Lung (tissue), 11 donors: ENCODE results near the gene PUDP. TPM values are rescaled to one million over a fixed set of nuclear protein-coding genes. Genes with fewer than 3 reads are reported as not detected.
"Not testable (repeated sequence)": the region's sequence is repeated elsewhere in the genome, so short reads cannot be mapped to it uniquely, and the experiment has no call there.

Experiments
- ATAC-seq: fragments of 200-7000 bp; cut with Tn5 transposase; one replicate; pipeline ENCODE4 v1.9.1; 2020; ENCODE audit warnings: moderate number of reproducible peaks; ENCODE audit not compliant: insufficient read depth, low FRiP score
- DNase-seq, 3 donors: peaks; one replicate each; pipeline ENCODE4 v3.0.0-alpha.2; 2013 to 2017
- H3K27ac ChIP-seq, 2 donors: one replicate each; pipeline ENCODE4 v1.5.1; 2013; ENCODE audit warnings: mild to moderate bottlenecking in 2 of 2, moderate library complexity in 2 of 2, control low read depth in 1 of 2, inconsistent platforms in 1 of 2, low read depth in 1 of 2, low read length in 1 of 2
- H3K27me3 ChIP-seq, 3 donors: one replicate each; pipeline ENCODE4 v1.5.1; 2013; ENCODE audit warnings: low read length in 2 of 3; ENCODE audit not compliant: control insufficient read depth in 3 of 3, insufficient read depth in 3 of 3
- H3K36me3 ChIP-seq, 4 donors: one replicate each; pipeline ENCODE4 v1.5.1; 2013; ENCODE audit warnings: low read length in 4 of 4, mild to moderate bottlenecking in 1 of 4, moderate library complexity in 1 of 4; ENCODE audit not compliant: control insufficient read depth in 4 of 4, insufficient read depth in 4 of 4
- H3K4me1 ChIP-seq, 5 donors: one replicate each; pipeline ENCODE4 v1.5.1; 2013; ENCODE audit warnings: low read length in 5 of 5, mild to moderate bottlenecking in 2 of 5, moderate library complexity in 1 of 5; ENCODE audit not compliant: control insufficient read depth in 5 of 5, insufficient read depth in 5 of 5
- H3K4me3 ChIP-seq: one replicate; pipeline ENCODE4 v1.5.1; 2013; ENCODE audit warnings: mild to moderate bottlenecking, control low read depth, moderate library complexity
- H3K9ac ChIP-seq, 2 donors: one replicate each; pipeline ENCODE4 v1.5.1; 2013; ENCODE audit warnings: low read length in 2 of 2, control low read depth in 1 of 2; ENCODE audit not compliant: insufficient read depth in 1 of 2
- H3K9me3 ChIP-seq, 4 donors: one replicate each; pipeline ENCODE4 v1.5.1; 2013; ENCODE audit warnings: low read length in 3 of 4, mild to moderate bottlenecking in 1 of 4, moderate library complexity in 1 of 4; ENCODE audit not compliant: control insufficient read depth in 4 of 4, insufficient read depth in 3 of 4
- polyA plus RNA-seq, 2 donors: library from polyadenylated mRNA; stranded (reverse); fragments of 200-250 nt; gene quantifications; one replicate each; pipeline ENCODE4 v1.2.1, GENCODE V29; 2013
- small RNA-seq: library from RNA; depleted of rRNA; stranded (forward); fragments of <200 nt; gene quantifications from one replicate; pipeline ENCODE3, GENCODE V24; 2014; ENCODE audit warnings: low replicate concordance
- total RNA-seq, 2 donors: library from RNA; depleted of rRNA in 1 of 2; stranded (reverse); fragments of >200 nt in 1 of 2; gene quantifications; one replicate each; pipeline ENCODE4 v1.2.1, GENCODE V29; 2014 to 2021
- donor health status: Bipolar disorder and iron deficiency.
- donor health status: healthy.
- donor health status: DM: yes; HTN: yes; CAD: no.

Gene PUDP
- total and polyA plus RNA-seq, 4 donors, result 12.1 to 24.5 (median 15.0) TPM

- peaks cover 0 to 11% (median 0%) of the 10 kb centered on the region in 3 donors for H3K27me3 ChIP-seq
- not testable (repeated sequence) for H3K36me3 ChIP-seq, H3K9ac ChIP-seq, H3K4me1 ChIP-seq, H3K27ac ChIP-seq, H3K4me3 ChIP-seq, H3K9me3 ChIP-seq, ATAC-seq, DNase-seq
Observed at GRCh38 chrX:7007328-7007727, 140.6 kb downstream of the PUDP start.

Small RNAs within 50 kb of the gene (small RNA-seq; reads per million reads assigned to genes)
- gene MIR4767, result not detected

Other genes starting within 250 kb of the PUDP start
- 10 to 100 TPM; 10.6 to 16.7 TPM for gene STS, start 441 bp downstream of the PUDP start, total RNA-seq
- 10 to 100 TPM in 1 of 2 donors, 1 to 10 TPM in 1; 5.1 to 11.2 TPM for gene STS, start 441 bp downstream of the PUDP start, polyA plus RNA-seq